Measurements from ENCODE around the gene GARS1.

The GARS1 gene

GRCh38 chr7:30662431-30662939, 67.8 kb downstream of the GARS1 start:
- H3K9ac ChIP-seq (ENCODE audit: low read depth, low read length) = no peak overlapping the region
- no peaks in the 10 kb centered on the region for H3K9me3 ChIP-seq (ENCODE audit: control insufficient read depth, insufficient read depth, low read length)

GRCh38 chr7:30663414-30663813, 68.7 kb downstream of the GARS1 start:
- no peaks in the 10 kb centered on the region for H3K36me3 ChIP-seq (ENCODE audit: insufficient read depth, low read length)
- H3K9ac ChIP-seq (ENCODE audit: low read depth, low read length) = no peak overlapping the region
- H3K4me1 ChIP-seq (ENCODE audit: insufficient read depth, low read length) = no peaks in the 10 kb centered on the region
- H3K9me3 ChIP-seq (ENCODE audit: control insufficient read depth, insufficient read depth, low read length) = no peaks in the 10 kb centered on the region

More at GRCh38 chr7:30662431-30662939, 67.8 kb downstream of the GARS1 start:
- Histone ChIP-seq H3K4me1 (ENCODE audit: insufficient read depth, low read length) (no peaks in the 10 kb centered on the region), H3K36me3 (ENCODE audit: insufficient read depth, low read length) (no peaks in the 10 kb centered on the region)

GRCh38 chr7:30664184-30664885, 69.7 kb downstream of the GARS1 start:
- Histone ChIP-seq H3K9me3 (ENCODE audit: control insufficient read depth, insufficient read depth, low read length) (no peaks in the 10 kb centered on the region), H3K4me1 (ENCODE audit: insufficient read depth, low read length) (no peaks in the 10 kb centered on the region), H3K36me3 (ENCODE audit: insufficient read depth, low read length) (no peaks in the 10 kb centered on the region), H3K9ac (ENCODE audit: low read depth, low read length) (no peak overlapping the region)

- Histone ChIP-seq H3K4me1 (ENCODE audit: insufficient read depth, low read length) (no peaks in the 10 kb centered on the region), H3K36me3 (ENCODE audit: insufficient read depth, low read length) (no peaks in the 10 kb centered on the region), H3K9ac (ENCODE audit: low read depth, low read length) (no peak overlapping the region), H3K9me3 (ENCODE audit: control insufficient read depth, insufficient read depth, low read length) (no peaks in the 10 kb centered on the region)
Observed at GRCh38 chr7:30665043-30665442, 70.4 kb downstream of the GARS1 start.

- no peaks in the 10 kb centered on the region for H3K4me1 ChIP-seq (ENCODE audit: insufficient read depth, low read length)
- no peaks in the 10 kb centered on the region for H3K36me3 ChIP-seq (ENCODE audit: insufficient read depth, low read length)
Observed at GRCh38 chr7:30665449-30665848, 70.8 kb downstream of the GARS1 start.

GRCh38 chr7:30667172-30667571, 72.5 kb downstream of the GARS1 start:
- Histone ChIP-seq H3K36me3 (ENCODE audit: insufficient read depth, low read length) (no peaks in the 10 kb centered on the region), H3K4me1 (ENCODE audit: insufficient read depth, low read length) (no peaks in the 10 kb centered on the region), H3K9me3 (ENCODE audit: control insufficient read depth, insufficient read depth, low read length) (no peaks in the 10 kb centered on the region), H3K9ac (ENCODE audit: low read depth, low read length) (no peak overlapping the region)

More at GRCh38 chr7:30665449-30665848, 70.8 kb downstream of the GARS1 start:
- no peaks in the 10 kb centered on the region for H3K9me3 ChIP-seq (ENCODE audit: control insufficient read depth, insufficient read depth, low read length)
- H3K9ac ChIP-seq (ENCODE audit: low read depth, low read length) = no peak overlapping the region

GRCh38 chr7:30668102-30668501, 73.4 kb downstream of the GARS1 start:
- Histone ChIP-seq H3K9ac (ENCODE audit: low read depth, low read length) (no peak overlapping the region), H3K4me1 (ENCODE audit: insufficient read depth, low read length) (no peaks in the 10 kb centered on the region), H3K36me3 (ENCODE audit: insufficient read depth, low read length) (no peaks in the 10 kb centered on the region), H3K9me3 (ENCODE audit: control insufficient read depth, insufficient read depth, low read length) (no peaks in the 10 kb centered on the region)

GRCh38 chr7:30671793-30672465, 77.3 kb downstream of the GARS1 start:
- Histone ChIP-seq H3K9ac (ENCODE audit: low read depth, low read length) (no peak overlapping the region), H3K36me3 (ENCODE audit: insufficient read depth, low read length) (no peaks in the 10 kb centered on the region), H3K4me1 (ENCODE audit: insufficient read depth, low read length) (no peaks in the 10 kb centered on the region), H3K9me3 (ENCODE audit: control insufficient read depth, insufficient read depth, low read length) (no peaks in the 10 kb centered on the region)

GRCh38 chr7:30674420-30674819, 79.7 kb downstream of the GARS1 start:
- no peaks in the 10 kb centered on the region for H3K9me3 ChIP-seq (ENCODE audit: control insufficient read depth, insufficient read depth, low read length)
- no peaks in the 10 kb centered on the region for H3K36me3 ChIP-seq (ENCODE audit: insufficient read depth, low read length)
- 0 out of 2 replicates have a peak, but pooled peaks cover 10% of the 10 kb centered on the region for H3K4me1 ChIP-seq (ENCODE audit: insufficient read depth, low read length)
- H3K9ac ChIP-seq (ENCODE audit: low read depth, low read length) = no peak overlapping the region

GRCh38 chr7:30674876-30675275, 80.2 kb downstream of the GARS1 start:
- 0 out of 2 replicates have a peak, but pooled peaks cover 10% of the 10 kb centered on the region for H3K4me1 ChIP-seq (ENCODE audit: insufficient read depth, low read length)
- no peaks in the 10 kb centered on the region for H3K36me3 ChIP-seq (ENCODE audit: insufficient read depth, low read length)
- H3K9me3 ChIP-seq (ENCODE audit: control insufficient read depth, insufficient read depth, low read length) = no peaks in the 10 kb centered on the region
- H3K9ac ChIP-seq (ENCODE audit: low read depth, low read length) = no peak overlapping the region

GRCh38 chr7:30678805-30679204, 84.1 kb downstream of the GARS1 start:
- no peak overlapping the region for H3K9ac ChIP-seq (ENCODE audit: low read depth, low read length)
- H3K9me3 ChIP-seq (ENCODE audit: control insufficient read depth, insufficient read depth, low read length) = no peaks in the 10 kb centered on the region
- no peaks in the 10 kb centered on the region for H3K36me3 ChIP-seq (ENCODE audit: insufficient read depth, low read length)
- H3K4me1 ChIP-seq (ENCODE audit: insufficient read depth, low read length) = peaks cover 10% of the 10 kb centered on the region; the same call in 1 of the 2 replicates

GRCh38 chr7:30679664-30680063, 85.0 kb downstream of the GARS1 start:
- no peaks in the 10 kb centered on the region for H3K36me3 ChIP-seq (ENCODE audit: insufficient read depth, low read length)

GRCh38 chr7:30681331-30681797, 86.7 kb downstream of the GARS1 start:
- Histone ChIP-seq H3K36me3 (ENCODE audit: insufficient read depth, low read length) (no peaks in the 10 kb centered on the region), H3K4me1 (ENCODE audit: insufficient read depth, low read length) (peaks cover 18% of the 10 kb centered on the region), H3K9ac (ENCODE audit: low read depth, low read length) (peak overlapping the region; percentile 55; the same call in 1 of the 2 replicates), H3K9me3 (ENCODE audit: control insufficient read depth, insufficient read depth, low read length) (no peaks in the 10 kb centered on the region)

More at GRCh38 chr7:30679664-30680063, 85.0 kb downstream of the GARS1 start:
- Histone ChIP-seq H3K9me3 (ENCODE audit: control insufficient read depth, insufficient read depth, low read length) (no peaks in the 10 kb centered on the region), H3K9ac (ENCODE audit: low read depth, low read length) (no peak overlapping the region), H3K4me1 (ENCODE audit: insufficient read depth, low read length) (peaks cover 18% of the 10 kb centered on the region)

- Histone ChIP-seq H3K9me3 (ENCODE audit: control insufficient read depth, insufficient read depth, low read length) (no peaks in the 10 kb centered on the region), H3K4me1 (ENCODE audit: insufficient read depth, low read length) (peaks cover 18% of the 10 kb centered on the region), H3K9ac (ENCODE audit: low read depth, low read length) (peak overlapping the region; percentile 55; the same call in 1 of the 2 replicates), H3K36me3 (ENCODE audit: insufficient read depth, low read length) (no peaks in the 10 kb centered on the region)
Observed at GRCh38 chr7:30681815-30682211, 87.1 kb downstream of the GARS1 start.

Measured in ES-I3 (cell line).